HepG2 (cell line): ENCODE data around the gene COPA. TPM values are rescaled to one million over a fixed set of nuclear protein-coding genes. Genes with fewer than 3 reads are reported as not detected.
A peak's percentile ranks its signal among the peaks of the same experiment; 100 is the strongest.

ENCODE experiments used
- ATAC-seq: fragments of 200-7000 bp; cut with Tn5 transposase; 3 replicates; pipeline ENCODE4 v1.9.1; 2020; ENCODE audit warnings: mild to moderate bottlenecking, moderate library complexity
- BruUV-seq: library from RNA; stranded (reverse); fragments of 400-500 nt; replicated peaks from 2 replicates; lab custom pipeline; 2021; lab: Mats Ljungman, UMichigan
- CTCF ChIA-PET: fragments of 300-600 bp; formaldehyde crosslinking; extraction: SDS; loops from one replicate; lab custom pipeline; 2021; ENCODE audit warnings: low total read pairs, inconsistent platforms, low intra/inter-chr PET ratio; lab: Yijun Ruan, JAX
- POLR2A ChIA-PET: fragments of 350-600 bp; sonication (Branson Sonifier 250); formaldehyde crosslinking; loops from one replicate; lab custom pipeline; 2020; ENCODE audit warnings: antibody characterized with exemption, inconsistent platforms; lab: Yijun Ruan, JAX
- DNase-seq: peaks from one replicate; pipeline ENCODE4 v3.0.0-alpha.2; 2015; ENCODE audit warnings: low spot score
- FAIRE-seq: peaks from 3 replicates; lab custom pipeline; 2011; peaks lifted over from hg19 to GRCh38; lab: Jason Lieb, UNC
- H2AFZ ChIP-seq: one replicate; pipeline ENCODE4 v1.6.1; 2011; ENCODE audit warnings: low read length, inconsistent platforms
- H3K27ac ChIP-seq: fragments of 300-600 bp; 3 replicates; pipeline ENCODE4 v1.8.0; 2011; ENCODE audit warnings: mixed run types, mild to moderate bottlenecking, mixed read lengths, low read length, inconsistent platforms; ENCODE audit not compliant: insufficient read depth; ENCODE audit errors: extremely low read length
- H3K27me3 ChIP-seq, 2 experiments: fragments of 200-600 bp in 1 of 2; 2 replicates in 1 of 2; 3 replicates in 1 of 2; pipeline versions ENCODE4 v1.6.0 to v1.8.0; 2011; ENCODE audit warnings: low read length in 2 of 2, mild to moderate bottlenecking in 2 of 2, moderate library complexity in 2 of 2, inconsistent platforms in 1 of 2; ENCODE audit not compliant: insufficient read depth in 2 of 2, control insufficient read depth in 1 of 2
- H3K36me3 ChIP-seq, 2 experiments: fragments of 200-600 bp in 1 of 2; replicated peaks in 1 of 2; 2 replicates in 1 of 2; 3 replicates in 1 of 2; pipeline versions ENCODE4 v1.5.1 to v1.8.0; 2011; ENCODE audit warnings: low read length in 2 of 2, inconsistent platforms in 1 of 2; ENCODE audit not compliant: insufficient read depth in 2 of 2, control insufficient read depth in 1 of 2
- H3K4me1 ChIP-seq: 2 replicates; pipeline ENCODE4 v1.5.1; 2012; ENCODE audit warnings: low read length, inconsistent platforms; ENCODE audit not compliant: insufficient read depth
- H3K4me2 ChIP-seq: 2 replicates; pipeline ENCODE4 v1.6.0; 2011; ENCODE audit warnings: low read depth, low read length, inconsistent platforms
- H3K4me3 ChIP-seq, 3 experiments: fragments of 200-600 bp in 1 of 3; sonication (generic), shearing (Covaris generic) in 1 of 3; replicated peaks in 1 of 3; 2 replicates each; pipeline ENCODE4 v1.5.1; 2011 to 2016; ENCODE audit warnings: low read length in 3 of 3, inconsistent platforms in 2 of 3, low read depth in 2 of 3, mild to moderate bottlenecking in 2 of 3, control low read depth in 1 of 3, mixed read lengths in 1 of 3; ENCODE audit not compliant: insufficient read depth in 1 of 3
- H3K79me2 ChIP-seq: one replicate; pipeline ENCODE4 v1.6.1; 2011; ENCODE audit warnings: low read length, inconsistent platforms; ENCODE audit not compliant: insufficient read depth
- H3K9ac ChIP-seq: 2 replicates; pipeline ENCODE4 v1.6.0; 2011; ENCODE audit warnings: mild to moderate bottlenecking, low read depth, low read length, inconsistent platforms; ENCODE audit not compliant: insufficient read depth
- H3K9me3 ChIP-seq: 2 replicates; pipeline ENCODE4 v1.5.1; 2012; ENCODE audit warnings: mild to moderate bottlenecking, low read length
- H4K20me1 ChIP-seq: 2 replicates; pipeline ENCODE4 v1.6.0; 2011; ENCODE audit warnings: inconsistent platforms, mild to moderate bottlenecking, low read length, moderate library complexity; ENCODE audit not compliant: insufficient read depth
- FOXC1 ChIP-seq: sonication (generic); formaldehyde crosslinking; IDR thresholded peaks from 2 replicates; pipeline ENCODE4 v1.8.0; 2022; ENCODE audit warnings: mild to moderate bottlenecking, missing genetic modification reagents, borderline replicate concordance
- ZNF460 ChIP-seq: sonication (generic); formaldehyde crosslinking; IDR thresholded peaks from 2 replicates; pipeline ENCODE4 v1.5.1; 2020; ENCODE audit warnings: missing genetic modification reagents, mild to moderate bottlenecking, borderline replicate concordance
- WGBS: methylation state at CpG from one replicate; pipeline ENCODE4 v1.1.6; 2017; ENCODE audit warnings: low lambda C conversion rate; 5-methylcytosine and 5-hydroxymethylcytosine counted together
- in situ Hi-C: cut with HindIII; loops from 2 replicates; pipeline ENCODE4 v1.10.0; 2017; ENCODE audit warnings: low pct_unique_long_range_greater_than_20kb; ENCODE audit not compliant: extremely low pct_ligation_motif_present
- intact Hi-C: fragments of 100-400 bp; cut with micrococcal nuclease; formaldehyde crosslinking; loops from one replicate; pipeline ENCODE4 v1.10.0; 2022; ENCODE audit not compliant: unreplicated experiment
- polyA plus RNA-seq, 8 experiments: library from polyadenylated mRNA; depleted of rRNA in 3 of 8; stranded (reverse) in 7 of 8; unstranded in 1 of 8; fragments of >200 nt; fragmentation: Illumina TruSeq in 4 of 8; extraction: Trizol in 4 of 8; gene quantifications; 2 replicates each; pipeline versions ENCODE4 v1.2.1 to v1.2.3, GENCODE V29; 2011 to 2016; ENCODE audit warnings: low read depth in 4 of 8, missing spikeins in 1 of 8, mixed read lengths in 1 of 8; ENCODE audit not compliant: insufficient read depth in 1 of 8
- total RNA-seq, 5 experiments: library from RNA; depleted of rRNA; stranded (reverse); fragments of >200 nt; fragmentation: Illumina TruSeq; extraction: Trizol; gene quantifications; 2 replicates each; pipeline ENCODE4 v1.2.3, GENCODE V29; 2016; ENCODE audit warnings: low read depth in 1 of 5
- TF ChIP-seq, protein P1 (sequence below): sonication (generic); formaldehyde crosslinking; IDR thresholded peaks from 2 replicates; pipeline ENCODE4 v1.5.1; 2020; ENCODE audit warnings: mild to moderate bottlenecking, missing genetic modification reagents, borderline replicate concordance
- TF ChIP-seq, protein P2 (sequence below): sonication (generic); formaldehyde crosslinking; IDR thresholded peaks from 2 replicates; pipeline ENCODE4 v1.4.0; 2020; ENCODE audit warnings: mild to moderate bottlenecking, missing genetic modification reagents

The COPA gene
- total and polyA plus RNA-seq, 2 of the 13 experiments (the other 11 are each of a cell fraction or from before 2014, with no cell fraction given), result 160 to 197 TPM

DNA sequence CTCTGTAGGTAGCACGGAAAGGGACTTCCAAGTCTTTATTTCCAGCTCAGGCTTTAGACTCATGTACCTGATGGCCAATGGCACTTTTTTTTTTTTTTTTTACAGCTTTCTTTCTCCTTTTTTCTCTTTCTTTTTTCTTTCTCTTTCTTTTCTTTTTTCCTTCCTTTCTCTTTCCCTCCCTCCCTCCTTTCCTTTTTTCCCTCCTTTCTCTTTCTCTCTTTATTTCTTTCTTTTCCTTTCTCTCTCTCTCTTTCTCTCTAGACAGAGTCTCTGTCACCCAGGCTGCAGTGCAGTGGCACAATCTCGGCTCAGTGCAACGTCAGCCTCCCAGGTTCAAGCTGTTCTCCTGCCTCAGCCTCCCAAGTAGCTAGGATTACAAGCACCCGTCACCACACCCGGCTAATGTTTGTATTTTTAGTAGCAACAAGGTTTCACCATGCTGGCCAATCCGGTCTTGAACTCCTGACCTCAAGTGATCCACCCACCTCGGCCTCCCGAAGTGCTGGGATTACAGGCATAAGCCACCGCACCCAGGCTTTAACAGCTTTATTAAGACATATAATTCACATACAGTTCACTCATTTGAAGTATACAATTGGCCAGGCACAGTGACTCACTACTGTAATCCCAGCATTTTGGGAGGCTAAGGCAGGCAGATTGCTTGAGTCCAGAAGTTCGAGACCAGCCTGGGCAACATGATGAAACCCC is 75.6 kb downstream of the COPA start:
- no peaks in the 10 kb centered on the region for H3K79me2 ChIP-seq
- peak overlapping the region; percentile 23; the same call in 1 of the 2 replicates for H3K4me2 ChIP-seq
- ChIA-PET POLR2A (no interaction called here), CTCF (no interaction called here)
- H2AFZ ChIP-seq, result no peak overlapping the region
- H3K36me3 ChIP-seq, result no peaks in the 10 kb centered on the region
- no peaks in the 10 kb centered on the region for H3K9me3 ChIP-seq
- no peak overlapping the region for H3K9ac ChIP-seq
- H3K4me1 ChIP-seq, result peaks cover 16% of the 10 kb centered on the region
- WGBS, result 21% methylated on average over 9 of the region's 10 CpGs
- H4K20me1 ChIP-seq, result no peaks in the 10 kb centered on the region
- FAIRE-seq (no peak), DNase-seq (no peak), ATAC-seq (no peak)
- TF ChIP-seq ZNF460, result 0 out of 2 replicates have a peak, but pooled peaks have one; percentile 23
- no peak for TF ChIP-seq FOXC1 (CRISPR knock-in tag)
- TF ChIP-seq, protein P1, sequence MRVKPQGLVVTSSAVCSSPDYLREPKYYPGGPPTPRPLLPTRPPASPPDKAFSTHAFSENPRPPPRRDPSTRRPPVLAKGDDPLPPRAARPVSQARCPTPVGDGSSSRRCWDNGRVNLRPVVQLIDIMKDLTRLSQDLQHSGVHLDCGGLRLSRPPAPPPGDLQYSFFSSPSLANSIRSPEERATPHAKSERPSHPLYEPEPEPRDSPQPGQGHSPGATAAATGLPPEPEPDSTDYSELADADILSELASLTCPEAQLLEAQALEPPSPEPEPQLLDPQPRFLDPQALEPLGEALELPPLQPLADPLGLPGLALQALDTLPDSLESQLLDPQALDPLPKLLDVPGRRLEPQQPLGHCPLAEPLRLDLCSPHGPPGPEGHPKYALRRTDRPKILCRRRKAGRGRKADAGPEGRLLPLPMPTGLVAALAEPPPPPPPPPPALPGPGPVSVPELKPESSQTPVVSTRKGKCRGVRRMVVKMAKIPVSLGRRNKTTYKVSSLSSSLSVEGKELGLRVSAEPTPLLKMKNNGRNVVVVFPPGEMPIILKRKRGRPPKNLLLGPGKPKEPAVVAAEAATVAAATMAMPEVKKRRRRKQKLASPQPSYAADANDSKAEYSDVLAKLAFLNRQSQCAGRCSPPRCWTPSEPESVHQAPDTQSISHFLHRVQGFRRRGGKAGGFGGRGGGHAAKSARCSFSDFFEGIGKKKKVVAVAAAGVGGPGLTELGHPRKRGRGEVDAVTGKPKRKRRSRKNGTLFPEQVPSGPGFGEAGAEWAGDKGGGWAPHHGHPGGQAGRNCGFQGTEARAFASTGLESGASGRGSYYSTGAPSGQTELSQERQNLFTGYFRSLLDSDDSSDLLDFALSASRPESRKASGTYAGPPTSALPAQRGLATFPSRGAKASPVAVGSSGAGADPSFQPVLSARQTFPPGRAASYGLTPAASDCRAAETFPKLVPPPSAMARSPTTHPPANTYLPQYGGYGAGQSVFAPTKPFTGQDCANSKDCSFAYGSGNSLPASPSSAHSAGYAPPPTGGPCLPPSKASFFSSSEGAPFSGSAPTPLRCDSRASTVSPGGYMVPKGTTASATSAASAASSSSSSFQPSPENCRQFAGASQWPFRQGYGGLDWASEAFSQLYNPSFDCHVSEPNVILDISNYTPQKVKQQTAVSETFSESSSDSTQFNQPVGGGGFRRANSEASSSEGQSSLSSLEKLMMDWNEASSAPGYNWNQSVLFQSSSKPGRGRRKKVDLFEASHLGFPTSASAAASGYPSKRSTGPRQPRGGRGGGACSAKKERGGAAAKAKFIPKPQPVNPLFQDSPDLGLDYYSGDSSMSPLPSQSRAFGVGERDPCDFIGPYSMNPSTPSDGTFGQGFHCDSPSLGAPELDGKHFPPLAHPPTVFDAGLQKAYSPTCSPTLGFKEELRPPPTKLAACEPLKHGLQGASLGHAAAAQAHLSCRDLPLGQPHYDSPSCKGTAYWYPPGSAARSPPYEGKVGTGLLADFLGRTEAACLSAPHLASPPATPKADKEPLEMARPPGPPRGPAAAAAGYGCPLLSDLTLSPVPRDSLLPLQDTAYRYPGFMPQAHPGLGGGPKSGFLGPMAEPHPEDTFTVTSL (CRISPR knock-in tag), result no peak
- TF ChIP-seq, protein P2, sequence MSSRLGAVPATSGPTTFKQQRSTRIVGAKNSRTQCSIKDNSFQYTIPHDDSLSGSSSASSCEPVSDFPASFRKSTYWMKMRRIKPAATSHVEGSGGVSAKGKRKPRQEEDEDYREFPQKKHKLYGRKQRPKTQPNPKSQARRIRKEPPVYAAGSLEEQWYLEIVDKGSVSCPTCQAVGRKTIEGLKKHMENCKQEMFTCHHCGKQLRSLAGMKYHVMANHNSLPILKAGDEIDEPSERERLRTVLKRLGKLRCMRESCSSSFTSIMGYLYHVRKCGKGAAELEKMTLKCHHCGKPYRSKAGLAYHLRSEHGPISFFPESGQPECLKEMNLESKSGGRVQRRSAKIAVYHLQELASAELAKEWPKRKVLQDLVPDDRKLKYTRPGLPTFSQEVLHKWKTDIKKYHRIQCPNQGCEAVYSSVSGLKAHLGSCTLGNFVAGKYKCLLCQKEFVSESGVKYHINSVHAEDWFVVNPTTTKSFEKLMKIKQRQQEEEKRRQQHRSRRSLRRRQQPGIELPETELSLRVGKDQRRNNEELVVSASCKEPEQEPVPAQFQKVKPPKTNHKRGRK, result peak; percentile 84
- intact Hi-C loops (no loop called here), in situ Hi-C loops (no loop called here)
- H3K27ac ChIP-seq, result no peak overlapping the region
- no TSS peak for BruUV-seq
- H3K27me3 ChIP-seq, result no peaks in the 10 kb centered on the region
- H3K4me3 ChIP-seq, result no peak overlapping the region; a peak in 1 of 6 replicates
